Cardiac muscle cell (in vitro differentiated cells and primary cell): ENCODE data around the gene LAMA3. TPM values are rescaled to one million over a fixed set of nuclear protein-coding genes. Genes with fewer than 3 reads are reported as not detected.

ENCODE experiments used
- DNase-seq, 2 donors: peaks; one replicate each; pipeline versions ENCODE4 v3.0.0 to v3.0.0-alpha.2; 2010 to 2017; ENCODE audit warnings: low read depth in 1 of 2, low spot score in 1 of 2
- H3K27ac ChIP-seq: fragments of 200-600 bp; sonication (generic); 2 replicates; pipeline ENCODE4 v1.5.1; 2016
- H3K27me3 ChIP-seq: fragments of 200-600 bp; sonication (generic); 2 replicates; pipeline ENCODE4 v1.6.0; 2016; ENCODE audit warnings: control low read depth
- H3K36me3 ChIP-seq: fragments of 200-600 bp; sonication (generic); 2 replicates; pipeline ENCODE4 v1.5.1; 2016; ENCODE audit warnings: control low read depth
- H3K4me1 ChIP-seq: fragments of 200-600 bp; sonication (generic); 2 replicates; pipeline ENCODE4 v1.8.1; 2017; ENCODE audit warnings: low read depth, mild to moderate bottlenecking, mixed run types
- H3K4me3 ChIP-seq: fragments of 200-600 bp; sonication (generic); 2 replicates; pipeline ENCODE4 v1.5.1; 2016; ENCODE audit warnings: mild to moderate bottlenecking
- H3K9me3 ChIP-seq: fragments of 200-600 bp; sonication (generic); 2 replicates; pipeline ENCODE4 v1.5.1; 2017; ENCODE audit warnings: low read depth, mild to moderate bottlenecking, control low read depth
- CTCF ChIP-seq: IDR thresholded peaks from 2 replicates; pipeline ENCODE4 v1.5.1; 2012; ENCODE audit warnings: low read depth, mild to moderate bottlenecking, low read length
- polyA plus RNA-seq: library from polyadenylated mRNA; unstranded; fragments of >200 nt; fragmentation: Nextera tagmentation; extraction: Ambion mirVana; gene quantifications from 2 replicates; pipeline ENCODE4 v1.2.1, GENCODE V29; 2016
- total RNA-seq: library from RNA; depleted of rRNA; stranded (reverse); fragments of >200 nt; gene quantifications from 2 replicates; pipeline ENCODE4 v1.2.3, GENCODE V29; 2016

Gene LAMA3
- total and polyA plus RNA-seq, 2 experiments from 2014 or later = 0.18 TPM; not detected in 1

- no peak for TF ChIP-seq CTCF
- H3K36me3 ChIP-seq = no peaks in the 10 kb centered on the region
- H3K27me3 ChIP-seq = no peaks in the 10 kb centered on the region
- H3K4me3 ChIP-seq = no peak overlapping the region
- H3K9me3 ChIP-seq = no peaks in the 10 kb centered on the region
- DNase-seq = no peak
- H3K27ac ChIP-seq = no peak overlapping the region
- H3K4me1 ChIP-seq = no peaks in the 10 kb centered on the region
These were observed 281.2 kb downstream of the LAMA3 start for GRCh38 chr18:23970161-23971096.

GRCh38 chr18:23971097-23971440 lies 281.8 kb downstream of the LAMA3 start:
- DNase-seq = no peak
- no peaks in the 10 kb centered on the region for H3K9me3 ChIP-seq
- H3K36me3 ChIP-seq = no peaks in the 10 kb centered on the region
- H3K27me3 ChIP-seq = no peaks in the 10 kb centered on the region
- TF ChIP-seq CTCF = no peak
- H3K4me3 ChIP-seq = no peak overlapping the region
- H3K27ac ChIP-seq = no peak overlapping the region
- H3K4me1 ChIP-seq = no peaks in the 10 kb centered on the region

- Histone ChIP-seq H3K27ac (no peak overlapping the region), H3K36me3 (no peaks in the 10 kb centered on the region), H3K4me3 (no peak overlapping the region), H3K27me3 (no peaks in the 10 kb centered on the region), H3K9me3 (no peaks in the 10 kb centered on the region), H3K4me1 (no peaks in the 10 kb centered on the region)
- no peak for DNase-seq
- TF ChIP-seq CTCF = no peak
These were observed 282.5 kb downstream of the LAMA3 start for GRCh38 chr18:23971666-23972230.

GRCh38 chr18:23972453-23972852 lies 283.2 kb downstream of the LAMA3 start:
- H3K4me1 ChIP-seq = no peaks in the 10 kb centered on the region
- H3K27me3 ChIP-seq = no peaks in the 10 kb centered on the region
- no peaks in the 10 kb centered on the region for H3K36me3 ChIP-seq
- H3K27ac ChIP-seq = no peak overlapping the region
- no peak for TF ChIP-seq CTCF
- no peak for DNase-seq
- no peak overlapping the region for H3K4me3 ChIP-seq
- H3K9me3 ChIP-seq = no peaks in the 10 kb centered on the region

GRCh38 chr18:23977103-23977502 lies 287.9 kb downstream of the LAMA3 start:
- Histone ChIP-seq H3K36me3 (no peaks in the 10 kb centered on the region), H3K4me3 (no peak overlapping the region), H3K27me3 (no peaks in the 10 kb centered on the region), H3K27ac (no peak overlapping the region), H3K4me1 (no peaks in the 10 kb centered on the region), H3K9me3 (no peaks in the 10 kb centered on the region)
- no peak for DNase-seq
- TF ChIP-seq CTCF = no peak
